Ascending aorta (tissue), 2 donors: ENCODE results near the gene UBLCP1. TPM values are rescaled to one million over a fixed set of nuclear protein-coding genes. Genes with fewer than 3 reads are reported as not detected.

Source experiments
- DNase-seq, 2 donors: peaks; one replicate each; pipeline ENCODE4 v3.0.0-alpha.2; 2019; ENCODE audit warnings: low spot score in 2 of 2
- H3K27ac ChIP-seq, 2 donors: fragments of 200-600 bp; sonication (generic); one replicate each; pipeline ENCODE4 v1.5.1; 2016 to 2017; ENCODE audit warnings: mild to moderate bottlenecking in 1 of 2
- H3K27me3 ChIP-seq: fragments of 200-600 bp; sonication (generic); one replicate; pipeline ENCODE4 v1.5.1; 2017
- H3K36me3 ChIP-seq, 2 donors: fragments of 200-600 bp; sonication (generic); one replicate each; pipeline ENCODE4 v1.5.1; 2016
- H3K4me1 ChIP-seq, 2 donors: fragments of 200-600 bp; sonication (generic); one replicate each; pipeline ENCODE4 v1.5.1; 2016 to 2017; ENCODE audit warnings: mild to moderate bottlenecking in 1 of 2
- H3K4me3 ChIP-seq, 2 donors: fragments of 200-600 bp; sonication (generic); one replicate each; pipeline ENCODE4 v1.5.1; 2016 to 2017; ENCODE audit warnings: mild to moderate bottlenecking in 1 of 2
- H3K9me3 ChIP-seq, 2 donors: fragments of 200-600 bp; sonication (generic); one replicate each; pipeline ENCODE4 v1.5.1; 2016
- intact Hi-C: fragments of 100-400 bp; cut with DNase I; formaldehyde crosslinking; loops from one replicate; pipeline ENCODE4 v1.15.1; 2023
- total RNA-seq: library from RNA; depleted of rRNA; stranded (reverse); fragments of >200 nt; gene quantifications from one replicate; pipeline ENCODE4 v1.1.0, GENCODE V29; 2016
- TF ChIP-seq, protein P1 (sequence below), 3 experiments: fragments of 200-600 bp in 2 of 3; fragments of 450-650 bp in 1 of 3; sonication (generic) in 2 of 3; IDR thresholded peaks; one replicate each; pipeline ENCODE4 v1.5.1; 2016 to 2019; ENCODE audit warnings: antibody characterized with exemption in 3 of 3, mild to moderate bottlenecking in 1 of 3, moderate library complexity in 1 of 3

The UBLCP1 gene
- total RNA-seq, 1 donor from 2014 or later = 11.0 TPM

GRCh38 chr5:159241946-159242552, 21.0 kb upstream of the UBLCP1 start:
- TF ChIP-seq, protein P1, sequence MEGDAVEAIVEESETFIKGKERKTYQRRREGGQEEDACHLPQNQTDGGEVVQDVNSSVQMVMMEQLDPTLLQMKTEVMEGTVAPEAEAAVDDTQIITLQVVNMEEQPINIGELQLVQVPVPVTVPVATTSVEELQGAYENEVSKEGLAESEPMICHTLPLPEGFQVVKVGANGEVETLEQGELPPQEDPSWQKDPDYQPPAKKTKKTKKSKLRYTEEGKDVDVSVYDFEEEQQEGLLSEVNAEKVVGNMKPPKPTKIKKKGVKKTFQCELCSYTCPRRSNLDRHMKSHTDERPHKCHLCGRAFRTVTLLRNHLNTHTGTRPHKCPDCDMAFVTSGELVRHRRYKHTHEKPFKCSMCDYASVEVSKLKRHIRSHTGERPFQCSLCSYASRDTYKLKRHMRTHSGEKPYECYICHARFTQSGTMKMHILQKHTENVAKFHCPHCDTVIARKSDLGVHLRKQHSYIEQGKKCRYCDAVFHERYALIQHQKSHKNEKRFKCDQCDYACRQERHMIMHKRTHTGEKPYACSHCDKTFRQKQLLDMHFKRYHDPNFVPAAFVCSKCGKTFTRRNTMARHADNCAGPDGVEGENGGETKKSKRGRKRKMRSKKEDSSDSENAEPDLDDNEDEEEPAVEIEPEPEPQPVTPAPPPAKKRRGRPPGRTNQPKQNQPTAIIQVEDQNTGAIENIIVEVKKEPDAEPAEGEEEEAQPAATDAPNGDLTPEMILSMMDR (IDR thresholded peaks at IDR 0.05) = no peak
- no peak for DNase-seq
- Histone ChIP-seq H3K27ac (no peak overlapping the region), H3K9me3 (no peaks in the 10 kb centered on the region), H3K36me3 (no peaks in the 10 kb centered on the region), H3K4me3 (no peak overlapping the region), H3K4me1 (no peaks in the 10 kb centered on the region), H3K27me3 (no peaks in the 10 kb centered on the region)
- intact Hi-C loops = no loop called here

DNA sequence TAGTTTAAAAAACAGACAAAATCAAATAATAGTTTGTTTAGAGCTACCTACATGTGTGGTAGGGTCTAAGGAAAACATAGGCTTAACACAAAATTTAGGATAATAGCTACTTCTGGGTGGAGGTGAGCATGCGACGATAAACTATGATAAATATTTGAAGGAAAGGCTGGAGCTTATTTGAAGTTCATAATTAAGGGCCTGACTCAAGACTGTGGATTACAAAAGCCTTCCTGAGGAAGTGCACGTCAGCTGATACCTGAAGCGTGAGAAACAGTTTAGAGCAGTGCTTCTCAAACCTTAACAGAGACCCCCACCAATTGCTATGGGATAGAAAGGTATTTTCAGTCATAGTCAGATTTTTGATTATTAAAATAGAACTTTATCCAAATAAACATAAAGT, 20.4 kb upstream of the UBLCP1 start:
- H3K27me3 ChIP-seq = no peaks in the 10 kb centered on the region
- TF ChIP-seq, protein P1 (IDR thresholded peaks at IDR 0.05) = no peak

GRCh38 chr5:159243385-159243784, 19.7 kb upstream of the UBLCP1 start:
- H3K4me3 ChIP-seq = no peak overlapping the region
- no peak overlapping the region for H3K27ac ChIP-seq
- H3K27me3 ChIP-seq = no peaks in the 10 kb centered on the region
- no peaks in the 10 kb centered on the region for H3K36me3 ChIP-seq
- H3K9me3 ChIP-seq = no peaks in the 10 kb centered on the region
- TF ChIP-seq, protein P1 (IDR thresholded peaks at IDR 0.05) = no peak
- intact Hi-C loops = no loop called here
- no peak for DNase-seq
- no peaks in the 10 kb centered on the region for H3K4me1 ChIP-seq

More for the DNA sequence above, 20.4 kb upstream of the UBLCP1 start:
- H3K4me1 ChIP-seq = no peaks in the 10 kb centered on the region
- H3K4me3 ChIP-seq = no peak overlapping the region
- H3K9me3 ChIP-seq = no peaks in the 10 kb centered on the region
- intact Hi-C loops = no loop called here
- no peak overlapping the region for H3K27ac ChIP-seq
- no peak for DNase-seq
- H3K36me3 ChIP-seq = no peaks in the 10 kb centered on the region

GRCh38 chr5:159244163-159244562, 18.9 kb upstream of the UBLCP1 start:
- no peaks in the 10 kb centered on the region for H3K36me3 ChIP-seq
- intact Hi-C loops = no loop called here
- H3K4me1 ChIP-seq = no peaks in the 10 kb centered on the region
- no peaks in the 10 kb centered on the region for H3K9me3 ChIP-seq
- TF ChIP-seq, protein P1 (IDR thresholded peaks at IDR 0.05) = no peak
- no peak overlapping the region for H3K4me3 ChIP-seq
- H3K27ac ChIP-seq = no peak overlapping the region
- no peak for DNase-seq
- H3K27me3 ChIP-seq = no peaks in the 10 kb centered on the region

DNA sequence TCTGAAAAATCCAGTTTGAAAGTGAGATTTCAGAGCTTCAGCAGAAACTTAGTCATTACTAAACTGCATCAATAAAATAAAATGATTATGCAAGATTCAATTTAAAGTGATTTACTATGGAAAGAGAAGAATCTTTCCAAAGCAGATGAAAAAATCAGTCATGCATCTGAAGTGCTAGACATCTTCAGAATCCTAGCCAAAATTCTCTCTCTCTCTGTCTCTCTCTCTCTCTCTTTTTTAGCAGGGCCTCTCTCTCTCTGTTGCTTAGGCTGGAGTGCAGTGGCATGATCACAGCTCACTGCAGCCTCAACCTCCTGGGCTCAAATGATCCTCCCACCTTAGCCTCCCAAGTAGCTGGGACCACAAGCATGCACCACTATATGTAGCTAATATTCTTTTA, 18.2 kb upstream of the UBLCP1 start:
- Histone ChIP-seq H3K36me3 (no peaks in the 10 kb centered on the region), H3K4me1 (no peaks in the 10 kb centered on the region), H3K27ac (no peak overlapping the region), H3K9me3 (no peaks in the 10 kb centered on the region), H3K27me3 (no peaks in the 10 kb centered on the region), H3K4me3 (no peak overlapping the region)
- TF ChIP-seq, protein P1 (IDR thresholded peaks at IDR 0.05) = no peak
- no peak for DNase-seq
- intact Hi-C loops = no loop called here

DNA sequence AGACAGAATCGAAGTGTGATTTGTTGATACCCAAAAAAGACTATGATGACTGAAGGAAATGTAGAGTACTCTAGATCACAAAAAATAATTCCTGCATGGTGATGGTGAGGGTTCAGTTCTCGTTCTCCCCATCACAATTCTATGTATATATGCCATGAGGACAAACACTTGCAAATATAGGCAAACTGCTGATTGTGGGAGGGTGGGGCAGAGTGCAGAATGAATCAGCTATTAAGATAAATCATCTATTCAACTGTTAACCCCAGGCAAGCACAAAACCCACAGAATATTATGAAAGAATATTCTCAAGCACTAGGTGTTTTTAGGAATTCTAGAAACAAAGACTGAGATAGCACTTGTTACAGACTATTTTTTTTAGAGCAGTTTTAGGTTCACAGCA, 13.9 kb upstream of the UBLCP1 start:
- H3K4me3 ChIP-seq = no peak overlapping the region
- no peaks in the 10 kb centered on the region for H3K4me1 ChIP-seq
- no peaks in the 10 kb centered on the region for H3K36me3 ChIP-seq
- H3K27me3 ChIP-seq = no peaks in the 10 kb centered on the region
- intact Hi-C loops = no loop called here
- H3K9me3 ChIP-seq = no peaks in the 10 kb centered on the region
- TF ChIP-seq, protein P1 (IDR thresholded peaks at IDR 0.05) = no peak
- DNase-seq = no peak
- H3K27ac ChIP-seq = no peak overlapping the region
